GM12891 (cell line): ENCODE data around the gene MYL10.

Source experiments
- POLR2A ChIP-seq: IDR thresholded peaks from 2 replicates; pipeline ENCODE4 v1.6.1; 2011; ENCODE audit warnings: low read depth, low read length, control low read depth
- POLR2AphosphoS5 ChIP-seq: IDR thresholded peaks from 2 replicates; pipeline ENCODE4 v1.6.1; 2011; ENCODE audit warnings: low read depth, low read length, control low read depth
- TAF1 ChIP-seq: IDR thresholded peaks from 2 replicates; pipeline ENCODE4 v1.6.1; 2011; ENCODE audit warnings: low read depth, low read length, control low read depth

DNA sequence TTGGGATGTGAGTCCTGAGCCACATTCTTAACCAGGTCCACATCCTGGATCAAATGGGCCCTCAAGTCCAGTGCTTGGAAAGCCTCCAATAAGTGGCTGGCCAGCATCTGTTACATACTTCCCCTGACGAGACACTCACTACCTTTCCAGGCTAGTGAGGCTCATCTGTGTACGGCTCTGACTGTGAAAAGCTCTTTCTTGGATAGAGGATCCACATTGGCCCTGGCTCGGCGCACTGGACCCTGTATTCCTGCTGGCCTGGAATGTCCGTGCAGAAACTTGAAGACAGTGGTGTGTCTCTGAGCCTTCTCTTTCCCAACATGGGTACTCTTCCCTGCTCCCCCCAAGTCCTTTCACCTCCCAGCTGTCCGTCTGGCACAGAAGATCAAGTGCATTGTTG lies 35.5 kb downstream of the MYL10 start:
- TF ChIP-seq POLR2A (no peak), POLR2AphosphoS5 (no peak), TAF1 (no peak)
